Stimulated activated CD4-positive, alpha-beta T cell treated with anti-CD3 and anti-CD28 coated beads, Interleukin-1b, Interleukin-23, amount 100 ng/mL, for 48 hours (primary cell): ENCODE measurements around the gene ELOVL7.
"Not testable (repeated sequence)": the region's sequence is repeated elsewhere in the genome, so short reads cannot be mapped to it uniquely, and the experiment has no call there.

ENCODE experiments used
- DNase-seq: peaks from one replicate; pipeline ENCODE4 v3.0.0-alpha.2; 2020

Gene ELOVL7

DNA sequence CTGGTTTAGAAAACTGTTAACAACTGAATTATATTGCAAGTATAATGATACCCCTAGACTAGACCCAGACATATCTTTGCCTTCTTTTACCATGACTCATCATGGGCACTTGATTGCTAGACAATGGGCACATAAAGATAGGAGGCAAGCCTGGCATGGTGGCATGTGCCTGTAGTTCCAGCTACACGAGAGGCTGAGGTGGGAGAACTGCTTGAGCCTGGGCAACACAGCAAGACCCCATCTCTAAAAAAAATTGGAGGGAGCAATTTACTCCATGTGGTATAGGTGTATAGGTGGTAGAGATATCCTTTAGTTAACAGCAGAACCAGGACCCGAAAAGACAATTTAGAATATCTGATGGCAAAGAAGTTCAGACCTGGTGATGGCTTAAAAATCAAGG, 51.6 kb downstream of the ELOVL7 start:
- no peak for DNase-seq

GRCh38 chr5:60789551-60789950, 54.5 kb downstream of the ELOVL7 start:
- DNase-seq: no peak

- DNase-seq: no peak
Observed at GRCh38 chr5:60788863-60789513, 55.1 kb downstream of the ELOVL7 start.

DNA sequence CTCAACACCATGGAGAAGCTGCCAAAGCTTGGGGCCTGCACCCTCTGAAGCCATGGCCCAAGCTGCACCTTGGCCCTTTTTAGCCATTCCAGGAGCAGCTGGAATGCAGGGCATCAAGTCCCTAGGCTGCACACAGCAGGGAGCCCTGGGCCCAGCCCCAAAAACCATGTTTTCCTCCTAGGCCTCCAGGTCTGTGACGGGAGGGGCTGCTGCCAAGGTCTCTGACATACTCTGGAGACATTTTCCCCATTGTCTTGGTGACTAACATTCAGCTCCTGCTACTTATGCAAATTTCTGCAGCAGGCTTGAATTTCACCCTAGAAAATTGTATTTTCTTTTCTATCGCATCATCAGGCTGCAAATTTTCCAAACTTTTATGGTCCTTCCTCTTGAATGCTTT, 64.6 kb downstream of the ELOVL7 start:
- DNase-seq: no peak

GRCh38 chr5:60776343-60776742, 67.7 kb downstream of the ELOVL7 start:
- DNase-seq: no peak

DNA sequence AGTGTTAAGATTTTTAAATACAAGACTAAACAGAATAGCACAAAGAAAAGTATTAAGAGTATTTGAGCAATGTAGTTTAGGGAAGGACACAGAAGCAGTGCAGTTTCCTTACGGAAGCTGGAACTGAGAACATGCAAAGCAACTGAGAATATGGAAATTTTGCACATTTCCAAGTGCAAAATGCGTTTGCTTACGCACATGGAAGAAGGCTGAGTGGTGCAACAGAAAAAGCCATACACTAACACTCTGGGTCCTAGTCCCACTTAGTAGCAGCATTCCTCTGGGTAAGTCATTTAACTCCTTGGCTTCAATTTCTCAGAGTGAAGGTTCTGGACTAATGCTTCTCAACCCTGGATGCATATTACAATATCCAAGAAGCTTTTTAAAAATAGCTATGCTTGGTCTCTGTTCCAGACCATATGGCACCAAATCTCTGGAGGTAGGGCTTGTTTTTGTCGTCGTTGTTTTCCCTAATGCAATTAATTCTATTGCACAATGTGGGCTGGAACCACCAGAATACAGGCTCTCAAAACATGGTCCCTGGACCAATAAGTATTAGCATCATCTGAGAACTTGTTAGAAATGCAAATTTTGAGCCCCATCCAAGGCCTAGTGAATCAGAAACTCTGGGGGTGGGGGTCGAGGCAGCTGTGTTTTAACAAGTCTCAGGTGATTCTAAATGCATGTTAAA, 78.9 kb downstream of the ELOVL7 start:
- no peak for DNase-seq

GRCh38 chr5:60763061-60763460, 81.0 kb downstream of the ELOVL7 start:
- no peak for DNase-seq

GRCh38 chr5:60754495-60754894, 89.6 kb downstream of the ELOVL7 start:
- DNase-seq: no peak

DNA sequence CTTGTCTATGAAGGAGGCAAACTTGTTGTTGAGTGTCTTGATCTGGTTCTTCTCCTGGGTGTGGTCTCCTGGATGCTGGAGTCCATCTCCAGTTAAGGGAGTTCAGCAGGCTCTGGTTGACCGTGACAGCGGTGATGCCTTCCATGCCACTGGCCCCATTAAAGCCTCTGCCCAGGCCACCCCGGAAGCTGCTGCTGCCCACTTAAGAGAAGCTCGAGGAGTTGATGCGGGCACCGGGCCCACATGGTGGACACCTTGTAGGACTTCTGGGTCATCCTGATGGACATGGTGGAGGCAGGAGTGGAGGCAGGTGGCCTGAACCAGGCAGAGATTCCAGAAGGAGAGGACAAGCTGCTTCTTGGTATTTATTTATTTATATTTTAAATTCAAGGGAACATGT, 99.4 kb downstream of the ELOVL7 start:
- DNase-seq: no peak

DNA sequence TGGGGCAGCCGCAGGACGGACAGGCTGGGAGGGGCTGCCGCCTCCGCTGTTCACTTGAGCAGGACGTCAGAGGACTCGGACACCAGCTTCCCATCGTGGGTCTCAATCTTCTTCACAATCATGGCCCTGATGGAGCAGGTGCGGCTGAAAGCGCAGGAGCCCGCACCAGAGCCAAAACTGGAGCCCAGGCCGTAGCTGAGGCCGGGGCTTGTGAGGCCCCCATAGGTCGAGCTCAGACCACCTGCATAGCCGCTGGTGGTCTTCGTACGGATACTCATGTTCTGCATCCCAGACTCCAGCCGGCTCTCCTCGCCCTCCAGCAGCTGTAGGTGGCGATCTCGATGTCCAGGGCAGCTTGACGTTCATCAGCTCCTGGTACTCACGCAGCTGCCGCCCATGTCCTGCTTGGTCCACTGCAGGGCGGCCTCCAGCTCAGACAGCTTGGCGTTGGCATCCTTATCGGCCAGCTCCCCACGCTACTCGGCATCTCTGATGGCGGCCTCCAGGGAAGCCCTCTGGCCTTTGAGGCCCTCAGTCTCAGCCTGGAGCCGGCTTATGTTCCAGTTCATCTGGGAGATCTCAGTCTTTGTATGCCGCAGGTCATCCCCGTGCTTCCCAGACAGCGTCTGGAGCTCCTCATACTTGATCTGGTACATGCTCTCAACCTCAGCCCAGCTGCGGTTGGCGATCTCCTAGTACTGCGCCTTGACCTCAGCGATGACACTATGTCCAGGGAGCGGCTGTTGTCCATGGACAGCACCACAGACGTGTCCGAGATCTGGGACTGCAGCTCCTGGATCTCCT, 100.4 kb downstream of the ELOVL7 start:
- DNase-seq: no peak

DNA sequence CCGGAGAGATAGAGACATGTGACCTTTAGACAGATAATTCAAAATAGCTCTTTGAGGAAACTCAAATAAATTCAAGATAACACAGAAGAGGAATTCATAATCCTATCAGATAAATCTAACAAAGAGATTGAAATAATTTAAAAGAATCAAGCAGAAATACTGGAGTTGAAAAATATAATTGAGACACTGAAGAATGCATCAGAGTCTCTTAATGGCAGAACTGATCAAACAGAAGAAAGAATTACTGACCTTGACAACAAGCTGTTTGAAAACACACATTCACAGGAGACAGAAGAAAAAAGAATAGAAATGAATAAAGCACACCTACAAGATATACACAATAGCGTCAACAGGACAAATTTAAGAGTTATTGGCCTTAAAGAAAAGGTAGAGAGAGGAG, 103.7 kb downstream of the ELOVL7 start:
- no peak for DNase-seq

DNA sequence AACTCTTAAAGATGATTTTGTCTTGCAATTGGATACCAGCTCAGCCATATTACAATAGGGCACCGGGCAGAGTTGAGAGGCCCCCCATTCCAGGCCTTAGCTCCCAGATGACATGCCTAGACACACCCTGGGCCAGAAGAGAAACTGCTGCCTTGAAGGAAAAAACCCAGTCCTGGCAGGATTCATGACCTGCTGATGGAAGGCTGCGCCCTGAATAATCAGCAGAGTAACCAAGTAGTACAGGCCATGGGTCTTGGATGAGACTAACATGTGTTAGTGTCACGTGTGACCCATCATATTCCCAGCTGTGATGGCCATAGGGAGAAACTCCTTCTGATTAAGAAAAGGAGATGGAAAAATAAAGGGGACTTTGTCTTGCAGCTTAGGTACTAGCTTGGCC, 105.1 kb downstream of the ELOVL7 start:
- no peak for DNase-seq

DNA sequence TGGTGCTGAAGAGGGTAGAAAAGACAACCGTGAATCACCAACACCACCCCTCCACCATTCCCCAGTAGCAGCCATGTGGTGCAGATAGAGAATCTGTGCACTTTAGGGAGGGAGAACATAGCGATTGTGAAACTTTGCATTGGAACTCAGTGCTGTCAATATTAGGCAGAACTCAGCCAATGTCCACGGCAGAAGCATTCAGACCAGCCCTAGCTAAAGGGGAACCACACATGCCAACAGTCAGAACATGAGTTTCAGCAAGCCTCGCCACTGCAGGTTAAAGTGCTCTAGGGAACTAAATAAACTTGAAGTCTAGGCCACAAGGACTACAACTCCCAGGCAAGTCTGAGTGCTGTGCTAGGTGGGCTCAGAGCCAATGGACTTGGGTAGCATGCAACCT, 105.6 kb downstream of the ELOVL7 start:
- DNase-seq: no peak

DNA sequence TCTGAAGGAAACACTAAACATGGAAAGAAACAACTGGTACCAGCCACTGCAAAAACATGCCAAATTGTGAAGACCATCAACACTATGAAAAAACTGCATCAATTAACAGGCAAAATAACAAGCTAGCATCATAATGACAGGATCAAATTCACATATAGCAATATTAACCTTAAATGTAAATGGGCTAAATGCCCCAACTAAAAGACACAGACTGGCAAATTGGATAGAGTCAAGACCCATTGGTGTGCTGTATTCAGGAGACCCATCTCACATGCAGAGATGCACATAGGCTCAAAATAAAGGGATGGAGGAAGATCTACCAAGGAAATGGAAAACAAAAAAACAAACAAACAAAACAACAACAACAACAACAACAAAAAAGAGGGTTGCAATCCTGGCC, 113.2 kb downstream of the ELOVL7 start:
- not testable (repeated sequence) for DNase-seq

GRCh38 chr5:60727033-60727679, 116.9 kb downstream of the ELOVL7 start:
- DNase-seq: no peak

DNA sequence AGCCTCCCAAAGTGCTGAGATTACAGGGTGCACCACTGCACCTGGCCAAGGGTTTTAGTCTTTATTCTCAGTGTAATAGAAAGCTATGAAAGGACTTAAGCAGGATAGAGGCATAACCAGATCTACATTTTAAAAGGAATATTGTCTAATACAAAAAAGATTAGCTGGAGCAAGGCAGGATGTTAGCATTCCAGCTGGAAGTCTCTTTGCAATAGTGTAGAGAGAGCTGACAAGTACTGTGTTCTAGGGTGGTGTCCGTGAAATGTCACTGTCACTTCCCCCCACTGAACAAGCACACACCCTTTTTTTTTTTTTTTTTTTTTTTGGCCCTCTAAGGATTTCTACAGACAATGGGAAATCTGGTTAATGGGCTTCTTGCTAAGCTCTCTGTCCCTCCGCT, 119.9 kb downstream of the ELOVL7 start:
- DNase-seq: no peak

- no peak for DNase-seq
Observed at GRCh38 chr5:60722416-60722815, 121.7 kb downstream of the ELOVL7 start.

DNA sequence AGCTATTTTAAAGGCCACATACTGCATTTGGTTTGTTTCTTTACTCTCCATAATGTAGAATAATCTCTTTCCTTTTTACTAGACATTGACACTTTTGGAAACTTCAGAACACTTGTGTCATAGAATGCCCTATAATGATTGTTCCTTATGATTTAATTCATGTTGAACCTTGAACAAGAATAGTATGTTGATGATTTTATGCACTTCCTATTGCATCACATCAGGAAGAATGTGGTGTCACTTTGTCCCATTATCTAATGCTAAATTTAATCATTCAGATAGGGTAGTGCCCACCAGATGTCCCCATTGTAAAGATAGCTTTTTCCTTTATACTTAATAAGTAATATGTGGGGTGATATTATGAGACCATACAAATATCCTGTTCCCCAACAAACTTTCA, 124.7 kb downstream of the ELOVL7 start:
- DNase-seq: no peak

GRCh38 chr5:60718166-60718892, 125.7 kb downstream of the ELOVL7 start:
- DNase-seq: no peak

GRCh38 chr5:60715201-60715928, 128.7 kb downstream of the ELOVL7 start:
- DNase-seq: not testable (repeated sequence)

DNA sequence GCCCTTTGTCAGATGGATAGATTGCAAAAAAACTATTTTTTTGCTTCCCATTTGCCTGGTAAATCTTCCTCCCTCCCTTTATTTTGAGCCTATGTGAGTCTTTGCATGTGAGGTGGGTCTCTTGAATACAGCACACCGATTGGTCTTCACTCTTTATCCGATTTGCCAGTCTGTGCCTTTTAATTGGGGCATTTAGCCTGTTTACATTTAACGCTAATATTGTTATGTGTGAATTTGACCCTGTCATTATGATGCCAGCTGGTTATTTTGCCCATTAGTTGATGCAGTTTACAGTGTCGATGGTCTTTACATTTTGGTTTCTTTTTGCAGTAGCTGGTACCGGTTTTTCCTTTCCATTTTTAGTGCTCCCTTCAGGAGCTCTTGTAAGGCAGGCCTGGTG, 131.1 kb downstream of the ELOVL7 start:
- no peak for DNase-seq

DNA sequence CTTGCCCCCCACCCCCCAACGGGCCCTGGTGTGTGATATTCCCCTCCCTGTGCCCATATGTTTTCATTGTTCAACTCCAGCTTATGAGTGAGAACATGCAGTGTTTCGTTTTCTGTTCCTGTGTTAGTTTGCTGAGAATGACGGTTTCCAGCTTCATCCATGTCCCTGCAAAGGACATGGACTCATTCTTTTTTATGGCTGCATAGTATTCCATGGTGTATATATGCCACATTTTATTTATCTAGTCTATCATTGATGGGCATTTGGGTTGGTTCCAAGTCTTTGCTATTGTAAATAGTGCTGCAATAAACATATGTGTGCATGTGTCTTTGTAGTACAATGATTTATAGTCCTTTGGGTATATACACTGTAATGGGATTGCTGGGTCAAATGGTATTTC, 132.2 kb downstream of the ELOVL7 start:
- not testable (repeated sequence) for DNase-seq
